CD4-positive, alpha-beta T cell treated with Interleukin-12 subunit alpha and Interleukin-12 subunit beta, for 1 hour (primary cell): ENCODE measurements around the gene SLC35F3.

Experiments used
- DNase-seq: peaks from one replicate; pipeline ENCODE4 v3.0.0-alpha.2; 2020

SLC35F3 gene

DNA sequence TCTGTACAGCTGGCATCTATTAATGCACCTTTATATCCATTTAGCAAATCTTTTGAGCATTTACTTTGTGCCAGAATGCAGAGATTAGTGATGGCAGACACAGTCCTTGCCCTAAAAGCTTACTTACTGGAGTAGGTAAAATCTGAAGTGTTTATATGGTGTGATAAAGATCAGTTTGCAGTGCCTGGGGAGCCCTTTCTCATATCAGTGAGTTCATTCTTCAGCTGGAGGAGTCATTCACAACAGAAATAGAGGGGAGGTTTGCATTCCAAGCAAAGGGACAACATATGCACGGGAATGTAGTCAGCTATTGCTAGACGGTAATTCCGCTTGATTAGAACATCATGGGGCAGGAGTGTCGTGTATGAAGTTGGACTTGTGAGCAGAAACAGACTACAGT is 8.4 kb downstream of the SLC35F3 start:
- no peak for DNase-seq

DNA sequence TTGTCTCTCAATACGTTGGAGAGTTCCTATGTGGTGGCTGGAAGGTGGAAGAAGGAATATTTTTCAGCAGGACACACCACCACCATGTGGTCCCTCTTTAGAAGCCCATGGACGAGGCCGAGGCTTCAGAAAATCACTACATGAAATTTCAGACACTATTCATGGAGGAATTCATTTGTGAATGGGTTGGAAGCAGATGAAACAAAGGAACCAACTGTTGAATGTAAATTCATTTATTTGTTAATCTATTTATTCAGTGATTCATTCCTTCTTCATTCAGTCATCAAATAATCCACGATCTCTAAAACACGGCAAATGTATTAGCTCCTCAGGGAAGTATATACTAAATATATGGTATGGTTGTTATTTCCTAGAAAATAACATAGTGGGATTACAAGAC is 12.2 kb downstream of the SLC35F3 start:
- no peak for DNase-seq

GRCh38 chr1:233919786-233920185 is 15.3 kb downstream of the SLC35F3 start:
- DNase-seq, result no peak

GRCh38 chr1:233928123-233928522 is 23.6 kb downstream of the SLC35F3 start:
- DNase-seq, result no peak

- no peak for DNase-seq
Measured at GRCh38 chr1:233933339-233933738, 28.9 kb downstream of the SLC35F3 start.

- no peak for DNase-seq
Measured at GRCh38 chr1:233935297-233935868, 30.9 kb downstream of the SLC35F3 start.

- DNase-seq, result no peak
Measured at GRCh38 chr1:233936422-233936821, 31.9 kb downstream of the SLC35F3 start.

- no peak for DNase-seq
Measured at GRCh38 chr1:233936842-233937241, 32.4 kb downstream of the SLC35F3 start.

DNA sequence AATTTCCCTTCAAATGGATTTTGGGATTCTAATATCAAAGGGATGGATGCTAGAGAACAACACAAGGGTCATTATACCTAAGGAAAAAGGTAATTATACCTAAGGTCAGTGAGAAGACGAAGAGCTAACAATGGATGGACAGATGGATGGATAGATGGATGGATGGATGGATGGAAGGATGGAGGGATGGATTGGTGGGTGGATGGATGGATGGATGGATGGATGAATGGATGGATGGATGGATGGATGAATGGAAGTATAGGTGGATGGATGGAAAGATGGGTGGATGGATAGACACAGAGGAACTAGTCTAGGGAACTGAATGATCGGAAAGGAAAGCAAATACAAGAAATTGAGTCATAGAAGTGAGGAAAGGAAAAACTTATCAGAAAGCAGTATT is 34.0 kb downstream of the SLC35F3 start:
- no peak for DNase-seq

- DNase-seq, result no peak
Measured at GRCh38 chr1:233939451-233939850, 35.0 kb downstream of the SLC35F3 start.

- DNase-seq, result no peak
Measured at GRCh38 chr1:233940908-233941307, 36.4 kb downstream of the SLC35F3 start.

GRCh38 chr1:233944601-233945000 is 40.1 kb downstream of the SLC35F3 start:
- no peak for DNase-seq

- no peak for DNase-seq
Measured at GRCh38 chr1:233945573-233945972, 41.1 kb downstream of the SLC35F3 start.

DNA sequence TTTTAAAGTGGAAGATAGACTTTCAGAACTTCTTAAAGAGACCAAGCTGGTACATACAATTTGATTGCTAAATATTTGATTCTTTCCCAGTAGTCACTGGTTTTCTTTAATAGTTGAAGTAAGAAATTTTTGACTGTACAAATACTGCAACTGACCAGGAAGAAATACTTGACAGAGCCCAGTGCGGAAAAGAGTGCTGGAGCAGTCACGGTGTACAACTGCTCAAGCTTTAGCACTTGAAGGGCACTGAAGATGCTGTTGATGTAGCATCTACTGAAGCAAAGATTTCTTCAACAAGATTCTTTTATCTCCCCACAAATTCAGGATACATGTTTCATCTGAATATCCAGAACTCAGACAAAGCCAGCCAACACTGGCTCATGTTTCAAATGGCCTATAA is 41.5 kb downstream of the SLC35F3 start:
- no peak for DNase-seq

DNA sequence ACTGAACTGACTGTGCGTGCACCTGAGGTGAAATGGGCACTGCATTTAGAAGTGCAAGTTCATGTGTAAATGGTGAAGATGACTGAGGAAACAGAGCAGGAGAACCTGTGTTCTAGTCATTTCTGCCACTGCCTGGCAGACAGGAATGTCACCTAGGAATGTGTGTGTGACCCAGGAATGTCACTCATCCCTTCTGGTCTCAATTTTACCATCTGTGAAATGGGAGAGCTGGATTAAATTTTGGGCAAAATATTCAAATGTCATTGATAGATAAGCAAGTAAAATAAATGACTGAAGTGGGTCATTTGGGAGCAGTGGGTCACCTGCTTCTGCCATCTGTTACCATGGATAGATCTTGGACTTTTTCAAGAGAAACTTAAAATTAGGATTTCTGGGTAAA is 42.2 kb downstream of the SLC35F3 start:
- DNase-seq, result no peak

GRCh38 chr1:233951804-233952203 is 47.3 kb downstream of the SLC35F3 start:
- no peak for DNase-seq

DNA sequence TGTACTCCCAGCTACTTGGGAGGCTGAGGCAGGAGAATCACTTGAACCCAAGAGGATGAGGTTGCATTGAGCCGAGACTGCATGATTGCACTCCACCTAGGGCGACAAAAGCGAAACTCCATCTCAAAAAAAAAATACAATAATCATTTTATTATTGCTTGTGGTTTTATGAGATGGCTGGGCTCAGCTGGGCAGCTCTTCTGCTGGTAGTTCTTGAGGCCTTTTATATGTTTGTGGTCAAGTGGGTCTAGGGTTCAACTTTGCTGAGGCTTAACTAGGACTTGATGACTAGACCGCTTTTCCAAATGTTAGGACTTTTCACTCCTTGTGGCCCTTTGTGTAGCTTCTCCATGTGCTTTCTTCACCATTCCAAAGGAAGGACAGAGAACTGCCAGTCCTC is 53.2 kb downstream of the SLC35F3 start:
- no peak for DNase-seq

- no peak for DNase-seq
Measured at GRCh38 chr1:233959102-233959501, 54.6 kb downstream of the SLC35F3 start.

DNA sequence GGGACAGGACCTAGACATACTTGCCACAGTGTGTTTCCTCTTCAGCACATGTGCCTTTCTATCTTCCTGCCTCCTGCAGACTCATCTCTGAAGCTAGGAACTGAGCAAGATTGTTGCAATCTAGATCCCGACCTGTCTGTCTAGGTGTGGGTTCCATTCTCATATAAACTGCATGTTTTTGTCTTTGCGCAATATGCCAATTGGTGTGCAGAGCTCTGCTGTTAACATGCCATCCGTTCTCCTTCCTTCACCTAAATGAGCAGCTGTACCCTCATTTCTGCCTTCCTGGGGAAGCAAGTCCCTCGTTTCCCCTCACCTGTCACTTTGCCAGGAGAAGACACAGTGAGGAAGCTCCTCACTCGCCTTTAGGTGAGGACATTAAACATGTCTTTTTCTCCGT is 55.5 kb downstream of the SLC35F3 start:
- no peak for DNase-seq

DNA sequence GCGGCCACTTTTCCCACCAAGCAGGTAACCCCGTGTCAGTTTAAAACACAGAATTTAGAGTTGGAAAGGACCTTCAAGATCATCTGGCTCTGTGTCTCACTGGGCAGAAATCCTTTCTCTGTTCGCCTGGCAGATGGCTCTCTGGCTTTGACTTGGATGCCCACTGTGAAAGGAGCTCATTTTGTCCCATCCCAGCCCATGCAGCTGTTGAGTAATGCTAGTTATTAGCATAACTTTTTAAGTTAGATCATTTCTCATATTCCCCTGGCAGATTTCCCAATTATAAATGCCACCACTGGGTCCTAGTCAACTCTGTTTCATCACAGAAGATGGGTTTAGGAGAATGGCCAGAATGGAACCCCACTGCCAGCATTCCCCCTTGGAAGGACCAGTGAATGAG is 55.9 kb downstream of the SLC35F3 start:
- no peak for DNase-seq

DNA sequence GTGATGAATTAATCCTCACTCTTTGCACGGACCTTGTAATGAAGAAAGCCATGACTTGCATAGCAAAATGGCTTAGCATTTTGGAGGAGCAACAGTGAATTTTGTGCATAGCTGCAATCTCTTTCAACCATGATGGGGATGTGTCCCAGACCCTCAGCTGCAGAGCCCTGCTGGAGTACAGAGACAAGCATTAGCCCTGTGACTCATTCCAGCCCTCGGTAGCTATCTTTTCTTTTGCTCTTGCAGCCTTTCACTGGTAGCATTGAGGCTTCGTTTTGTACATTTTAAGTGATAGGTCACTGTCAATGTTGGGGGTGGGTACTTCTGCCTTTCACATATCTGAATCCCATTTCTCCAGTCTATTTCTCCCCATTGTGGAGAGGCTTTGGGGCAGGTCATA is 58.4 kb downstream of the SLC35F3 start:
- DNase-seq, result no peak

DNA sequence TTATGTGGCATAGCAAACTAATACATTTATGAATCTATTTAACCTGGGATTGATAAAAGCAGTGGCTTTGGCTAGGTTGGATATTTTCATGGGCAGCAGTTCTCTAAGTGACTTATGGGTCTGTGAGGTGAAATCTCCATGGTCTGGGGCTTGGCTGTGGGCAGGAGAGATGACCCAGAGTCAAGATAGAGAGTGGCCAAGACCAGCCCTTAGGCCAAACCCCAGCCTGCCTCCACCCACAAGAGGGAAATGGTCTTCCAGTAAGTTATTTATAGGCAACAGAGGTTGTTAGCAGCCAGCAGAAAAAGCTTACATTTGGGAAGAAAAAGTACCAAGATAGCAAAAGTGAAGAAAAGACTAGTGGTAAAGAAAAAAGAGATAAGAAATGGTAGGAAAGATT is 61.4 kb downstream of the SLC35F3 start:
- DNase-seq, result no peak

- DNase-seq, result no peak
Measured at GRCh38 chr1:233971753-233972152, 67.3 kb downstream of the SLC35F3 start.

DNA sequence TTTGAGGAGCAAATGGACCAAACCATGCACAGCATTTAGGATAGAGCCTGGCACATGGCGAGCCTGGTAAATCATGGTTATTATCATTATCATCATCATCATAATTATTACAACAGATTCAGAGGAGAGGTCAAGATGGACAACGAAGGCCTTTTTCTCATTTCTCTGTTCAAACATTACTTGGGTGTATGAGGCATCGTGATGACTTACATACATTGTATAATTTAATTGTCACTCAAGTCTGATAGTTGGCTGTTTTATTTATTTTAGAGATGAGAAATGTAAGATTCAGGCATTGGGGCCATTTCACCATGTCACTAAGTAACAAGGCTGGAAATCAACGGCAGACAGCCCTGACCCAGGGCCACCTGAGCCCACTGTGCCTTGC is 68.1 kb downstream of the SLC35F3 start:
- no peak for DNase-seq

GRCh38 chr1:233972951-233973635 is 68.6 kb downstream of the SLC35F3 start:
- no peak for DNase-seq
